PC-3 (cell line): ENCODE data around the gene TUBA4B. TPM values are rescaled to one million over a fixed set of nuclear protein-coding genes. Genes with fewer than 3 reads are reported as not detected.

Experiments used
- ATAC-seq: fragments of 200-7000 bp; cut with Tn5 transposase; 2 replicates; pipeline ENCODE4 v1.9.1; 2020; ENCODE audit warnings: mild to moderate bottlenecking, moderate library complexity
- BruUV-seq: library from RNA; stranded (reverse); fragments of 400-500 nt; replicated peaks from 2 replicates; lab custom pipeline; 2021; lab: Mats Ljungman, UMichigan
- CTCF ChIA-PET: fragments of 300-600 bp; sonication (Branson Sonifier 250); formaldehyde crosslinking; loops from one replicate; lab custom pipeline; 2022; ENCODE audit warnings: antibody characterized with exemption; lab: Charles Lee
- POLR2A ChIA-PET: fragments of 300-600 bp; sonication (Branson Sonifier 250); formaldehyde crosslinking; loops from one replicate; lab custom pipeline; 2022; ENCODE audit warnings: antibody characterized with exemption; ENCODE audit not compliant: unreplicated experiment; lab: Charles Lee
- DNase-seq: peaks from one replicate; pipeline ENCODE4 v3.0.0-alpha.2; 2015
- H2AFZ ChIP-seq: fragments of 300-600 bp; sonication (generic); 2 replicates; pipeline ENCODE4 v1.6.0; 2016; ENCODE audit warnings: antibody characterized with exemption, low read length
- H3F3A ChIP-seq: fragments of 300-600 bp; sonication (generic); one replicate; pipeline ENCODE4 v1.6.0; 2017; ENCODE audit warnings: antibody characterized with exemption, low read length, control low read depth, mild to moderate bottlenecking; ENCODE audit not compliant: unreplicated experiment
- H3K27ac ChIP-seq: fragments of 300-600 bp; sonication (generic); 2 replicates; pipeline ENCODE4 v1.5.1; 2016; ENCODE audit warnings: mild to moderate bottlenecking, low read length
- H3K27me3 ChIP-seq: fragments of 300-600 bp; sonication (generic); 2 replicates; pipeline ENCODE4 v1.6.1; 2016; ENCODE audit warnings: low read length, mixed read lengths
- H3K36me3 ChIP-seq: fragments of 300-600 bp; sonication (generic); 2 replicates; pipeline ENCODE4 v1.6.1; 2016; ENCODE audit warnings: low read depth, mixed run types, low read length, mixed read lengths
- H3K4me1 ChIP-seq: fragments of 300-600 bp; sonication (generic); 2 replicates; pipeline ENCODE4 v1.5.1; 2016; ENCODE audit warnings: low read length; ENCODE audit not compliant: insufficient read depth
- H3K4me2 ChIP-seq: fragments of 300-600 bp; sonication (generic); 2 replicates; pipeline ENCODE4 v1.6.0; 2016; ENCODE audit warnings: low read length
- H3K4me3 ChIP-seq: fragments of 300-600 bp; sonication (generic); 2 replicates; pipeline ENCODE4 v1.5.1; 2016; ENCODE audit warnings: mild to moderate bottlenecking, low read length, mixed read lengths
- H3K79me2 ChIP-seq: fragments of 300-600 bp; sonication (generic); 2 replicates; pipeline ENCODE4 v1.6.1; 2017; ENCODE audit warnings: low read length, mixed read lengths
- H3K9ac ChIP-seq: fragments of 300-600 bp; sonication (generic); 2 replicates; pipeline ENCODE4 v1.6.0; 2016; ENCODE audit warnings: mild to moderate bottlenecking, low read length
- H3K9me2 ChIP-seq: fragments of 300-600 bp; sonication (generic); replicated peaks from 2 replicates; pipeline ENCODE4 v1.6.1; 2016; ENCODE audit warnings: mixed run types, low read length, mixed read lengths
- H3K9me3 ChIP-seq: fragments of 300-600 bp; sonication (generic); 2 replicates; pipeline ENCODE4 v1.6.1; 2016; ENCODE audit warnings: low read length, mixed read lengths
- H4K20me1 ChIP-seq: fragments of 300-600 bp; sonication (generic); 2 replicates; pipeline ENCODE4 v1.6.1; 2016; ENCODE audit warnings: low read length, mixed read lengths
- CTCF ChIP-seq: fragments of 300-600 bp; sonication (generic); conservative IDR thresholded peaks from 2 replicates; pipeline ENCODE4 v1.5.1; 2017; ENCODE audit warnings: antibody characterized with exemption, low read depth, mild to moderate bottlenecking, low read length
- EZH2 ChIP-seq: fragments of 300-600 bp; sonication (generic); IDR thresholded peaks from one replicate; pipeline ENCODE4 v1.6.1; 2017; ENCODE audit warnings: antibody characterized with exemption, mild to moderate bottlenecking, low read length; ENCODE audit not compliant: unreplicated experiment
- EZH2phosphoT487 ChIP-seq: fragments of 300-600 bp; sonication (generic); IDR thresholded peaks from 2 replicates; pipeline ENCODE4 v1.6.1; 2018; ENCODE audit warnings: mild to moderate bottlenecking, antibody characterized with exemption, low read length, borderline replicate concordance
- intact Hi-C: fragments of 100-400 bp; cut with micrococcal nuclease; formaldehyde crosslinking; loops from 2 replicates; pipeline ENCODE4 v1.9.0; 2023
- total RNA-seq: library from RNA; depleted of rRNA; stranded (reverse); fragments of >200 nt; gene quantifications from 2 replicates; pipeline ENCODE4 v1.2.3, GENCODE V29; 2014

TUBA4B gene
- total RNA-seq, 1 experiment from 2014 or later: not detected

GRCh38 chr2:219268294-219268693 is 15.3 kb downstream of the TUBA4B start:
- Histone ChIP-seq H3K4me2 (no peak overlapping the region), H3K36me3 (no peaks in the 10 kb centered on the region), H3K9ac (no peak overlapping the region), H3K27ac (no peak overlapping the region), H3K4me1 (no peaks in the 10 kb centered on the region; the same call in 1 of the 2 replicates), H3K9me2 (no peaks in the 10 kb centered on the region), H3K27me3 (no peaks in the 10 kb centered on the region), H3F3A (no peaks in the 10 kb centered on the region), H4K20me1 (no peaks in the 10 kb centered on the region), H3K9me3 (no peaks in the 10 kb centered on the region), H3K4me3 (no peak overlapping the region), H2AFZ (no peak overlapping the region), H3K79me2 (no peaks in the 10 kb centered on the region)
- TF ChIP-seq EZH2 (no peak), EZH2phosphoT487 (no peak), CTCF (no peak)
- intact Hi-C loops: no loop called here
- POLR2A ChIA-PET: interaction anchor here (0.8 kb wide), 1 partner anchor 19 kb away, joined by 6 read pairs; no protein-coding TSS in a partner anchor
- no TSS peak for BruUV-seq
- ATAC-seq: no peak
- CTCF ChIA-PET: no interaction called here
- no peak for DNase-seq

- no peaks in the 10 kb centered on the region for H3K27me3 ChIP-seq
- H3K9ac ChIP-seq: no peak overlapping the region
- intact Hi-C loops: no loop called here
- no peaks in the 10 kb centered on the region for H3F3A ChIP-seq
- no peak overlapping the region for H2AFZ ChIP-seq
- no peaks in the 10 kb centered on the region for H3K36me3 ChIP-seq
- H3K79me2 ChIP-seq: no peaks in the 10 kb centered on the region
- no peak for DNase-seq
- peaks cover 12% of the 10 kb centered on the region for H3K4me1 ChIP-seq
- ChIA-PET POLR2A (interaction anchor here (0.8 kb wide), 1 partner anchor 20 kb away, joined by 6 read pairs; no protein-coding TSS in a partner anchor), CTCF (no interaction called here)
- no peaks in the 10 kb centered on the region for H3K9me2 ChIP-seq
- no peak overlapping the region for H3K27ac ChIP-seq
- no peaks in the 10 kb centered on the region for H4K20me1 ChIP-seq
- ATAC-seq: no peak
- H3K4me3 ChIP-seq: no peak overlapping the region
- H3K4me2 ChIP-seq: no peak overlapping the region
- BruUV-seq: no TSS peak
- H3K9me3 ChIP-seq: no peaks in the 10 kb centered on the region
- TF ChIP-seq EZH2 (no peak), EZH2phosphoT487 (no peak), CTCF (no peak)
Measured at GRCh38 chr2:219269362-219270054, 16.5 kb downstream of the TUBA4B start.

- TF ChIP-seq CTCF: no peak
- no peak for TF ChIP-seq EZH2phosphoT487
- no peak for TF ChIP-seq EZH2
- POLR2A ChIA-PET: no interaction called here
- Histone ChIP-seq H3K4me3 (no peak overlapping the region), H3K9me3 (no peaks in the 10 kb centered on the region), H2AFZ (no peak overlapping the region), H3K27ac (no peak overlapping the region), H3K36me3 (no peaks in the 10 kb centered on the region), H3F3A (no peaks in the 10 kb centered on the region), H3K4me1 (peaks cover 17% of the 10 kb centered on the region), H3K27me3 (no peaks in the 10 kb centered on the region), H3K9ac (no peak overlapping the region), H4K20me1 (no peaks in the 10 kb centered on the region), H3K9me2 (no peaks in the 10 kb centered on the region), H3K79me2 (no peaks in the 10 kb centered on the region), H3K4me2 (no peak overlapping the region)
- ATAC-seq (no peak), DNase-seq (no peak)
- CTCF ChIA-PET: no interaction called here
- intact Hi-C loops: no loop called here
- BruUV-seq: no TSS peak
Measured at GRCh38 chr2:219270055-219270372, 17.0 kb downstream of the TUBA4B start.
